HepG2 (cell line): ENCODE data around the gene SMG5. TPM values are rescaled to one million over a fixed set of nuclear protein-coding genes. Genes with fewer than 3 reads are reported as not detected.
A peak's percentile ranks its signal among the peaks of the same experiment; 100 is the strongest.

ENCODE experiments used
- BORCS8-MEF2B ChIP-seq: sonication (generic); formaldehyde crosslinking; IDR thresholded peaks from 2 replicates; pipeline ENCODE4 v1.8.0; 2022; ENCODE audit warnings: mild to moderate bottlenecking, missing genetic modification reagents
- HNRNPLL ChIP-seq: fragments of 200-400 bp; formaldehyde crosslinking; IDR thresholded peaks from 2 replicates; pipeline ENCODE4 v1.6.1; 2017; ENCODE audit warnings: mild to moderate bottlenecking, low read depth, low read length; ENCODE audit not compliant: poor library complexity, severe bottlenecking
- HNRNPUL1 ChIP-seq: fragments of 200-400 bp; formaldehyde crosslinking; IDR thresholded peaks from 2 replicates; pipeline ENCODE4 v1.6.1; 2017; ENCODE audit warnings: low read depth, mild to moderate bottlenecking, low read length, moderate library complexity
- NCOR1 ChIP-seq: fragments of 200-600 bp; sonication (generic); IDR thresholded peaks from 2 replicates; pipeline ENCODE4 v1.7.0; 2017; ENCODE audit warnings: antibody characterized with exemption, low read length, borderline replicate concordance
- POLR2A ChIP-seq, 2 experiments: IDR thresholded peaks; 2 replicates each; pipeline ENCODE4 v1.6.1; 2011; ENCODE audit warnings: low read depth in 2 of 2, low read length in 2 of 2, mild to moderate bottlenecking in 1 of 2, moderate library complexity in 1 of 2; ENCODE audit not compliant: insufficient read depth in 1 of 2
- SMARCE1 ChIP-seq: fragments of 450-650 bp; IDR thresholded peaks from 2 replicates; pipeline ENCODE4 v1.6.1; 2017; ENCODE audit warnings: borderline replicate concordance
- SPEN ChIP-seq: sonication (generic); formaldehyde crosslinking; IDR thresholded peaks from 2 replicates; pipeline ENCODE4 v1.5.1; 2020; ENCODE audit warnings: low read depth, mild to moderate bottlenecking, missing genetic modification reagents
- TSC22D2 ChIP-seq: sonication (generic); formaldehyde crosslinking; IDR thresholded peaks from 2 replicates; pipeline ENCODE4 v1.5.1; 2020; ENCODE audit warnings: missing genetic modification reagents, mild to moderate bottlenecking, borderline replicate concordance
- WIZ ChIP-seq: sonication (generic); formaldehyde crosslinking; IDR thresholded peaks from 2 replicates; pipeline ENCODE4 v1.5.1; 2020; ENCODE audit warnings: mild to moderate bottlenecking, missing genetic modification reagents
- ZNF101 ChIP-seq: sonication (generic); formaldehyde crosslinking; IDR thresholded peaks from 2 replicates; pipeline ENCODE4 v1.4.0; 2020; ENCODE audit warnings: mild to moderate bottlenecking, low read depth, missing genetic modification reagents, borderline replicate concordance
- ZNF138 ChIP-seq: sonication (generic); formaldehyde crosslinking; IDR thresholded peaks from 2 replicates; pipeline ENCODE4 v1.5.0; 2020; ENCODE audit warnings: mild to moderate bottlenecking, low read depth, missing genetic modification reagents
- ZNF776 ChIP-seq: sonication (generic); formaldehyde crosslinking; IDR thresholded peaks from 2 replicates; pipeline ENCODE4 v1.4.0; 2020; ENCODE audit warnings: mild to moderate bottlenecking, missing genetic modification reagents
- polyA plus RNA-seq, 8 experiments: library from polyadenylated mRNA; depleted of rRNA in 3 of 8; stranded (reverse) in 7 of 8; unstranded in 1 of 8; fragments of >200 nt; fragmentation: Illumina TruSeq in 4 of 8; extraction: Trizol in 4 of 8; gene quantifications; 2 replicates each; pipeline versions ENCODE4 v1.2.1 to v1.2.3, GENCODE V29; 2011 to 2016; ENCODE audit warnings: low read depth in 4 of 8, missing spikeins in 1 of 8, mixed read lengths in 1 of 8; ENCODE audit not compliant: insufficient read depth in 1 of 8
- total RNA-seq, 5 experiments: library from RNA; depleted of rRNA; stranded (reverse); fragments of >200 nt; fragmentation: Illumina TruSeq; extraction: Trizol; gene quantifications; 2 replicates each; pipeline ENCODE4 v1.2.3, GENCODE V29; 2016; ENCODE audit warnings: low read depth in 1 of 5
- TF ChIP-seq, protein P1 (sequence below): sonication (generic); formaldehyde crosslinking; IDR thresholded peaks from 2 replicates; pipeline ENCODE4 v1.5.1; 2020; ENCODE audit warnings: mild to moderate bottlenecking, missing genetic modification reagents, borderline replicate concordance
- TF ChIP-seq, protein P2 (sequence below): sonication (generic); formaldehyde crosslinking; IDR thresholded peaks from 2 replicates; pipeline ENCODE4 v1.4.0; 2020; ENCODE audit warnings: missing genetic modification reagents, borderline replicate concordance
- TF ChIP-seq, protein P3 (sequence below): sonication (generic); formaldehyde crosslinking; IDR thresholded peaks from 2 replicates; pipeline ENCODE4 v1.9.0; 2021; ENCODE audit warnings: mild to moderate bottlenecking, missing genetic modification reagents

SMG5 gene
- total and polyA plus RNA-seq, 2 of the 13 experiments (the other 11 are each of a cell fraction or from before 2014, with no cell fraction given) = 50.5 to 84.0 TPM

DNA sequence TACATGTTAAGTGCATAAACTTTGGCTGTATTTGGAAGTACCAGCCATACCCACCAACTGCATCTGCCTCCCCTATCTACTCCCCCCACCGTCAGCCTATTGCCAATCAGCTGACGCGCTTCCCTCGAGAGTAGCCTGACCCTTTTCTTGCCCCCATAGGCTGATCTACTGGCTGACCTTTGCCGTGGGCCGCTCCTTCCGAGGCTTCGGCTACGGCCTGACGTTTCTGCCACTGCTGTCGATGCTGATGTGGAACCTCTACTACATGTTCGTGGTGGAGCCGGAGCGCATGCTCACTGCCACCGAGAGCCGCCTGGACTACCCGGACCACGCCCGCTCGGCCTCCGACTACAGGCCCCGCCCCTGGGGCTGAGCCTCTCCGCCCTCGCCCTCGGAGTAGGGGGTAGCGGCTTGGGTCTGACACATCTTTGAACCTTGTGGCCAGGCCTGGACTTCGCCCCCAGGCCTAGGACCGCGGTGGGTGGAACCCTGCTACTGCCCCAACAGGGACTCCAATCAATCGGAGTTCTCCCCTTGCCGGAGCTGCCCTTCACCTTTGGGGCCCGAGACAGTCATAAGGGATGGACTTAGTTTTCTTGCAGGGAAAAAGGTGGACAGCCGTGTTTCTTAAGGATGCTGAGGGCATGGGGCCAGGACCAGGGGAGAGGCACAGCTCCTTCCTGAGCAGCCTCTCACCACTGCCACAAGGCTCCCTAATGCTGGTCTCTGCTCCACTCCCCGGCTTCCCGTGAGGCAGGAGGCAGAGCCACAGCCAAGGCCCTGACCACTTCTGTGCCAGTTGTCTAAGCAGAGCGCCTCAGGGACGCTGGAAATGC lies 8.8 kb upstream of the SMG5 start (continued):
- TF ChIP-seq, protein P1, sequence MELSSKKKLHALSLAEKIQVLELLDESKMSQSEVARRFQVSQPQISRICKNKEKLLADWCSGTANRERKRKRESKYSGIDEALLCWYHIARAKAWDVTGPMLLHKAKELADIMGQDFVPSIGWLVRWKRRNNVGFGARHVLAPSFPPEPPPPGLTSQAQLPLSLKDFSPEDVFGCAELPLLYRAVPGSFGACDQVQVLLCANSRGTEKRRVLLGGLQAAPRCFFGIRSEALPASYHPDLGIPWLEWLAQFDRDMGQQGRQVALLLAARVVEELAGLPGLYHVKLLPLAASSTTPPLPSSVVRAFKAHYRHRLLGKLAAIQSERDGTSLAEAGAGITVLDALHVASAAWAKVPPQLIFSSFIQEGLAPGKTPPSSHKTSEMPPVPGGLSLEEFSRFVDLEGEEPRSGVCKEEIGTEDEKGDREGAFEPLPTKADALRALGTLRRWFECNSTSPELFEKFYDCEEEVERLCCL (CRISPR knock-in tag) = no peak
- TF ChIP-seq SMARCE1 = no peak
- TF ChIP-seq, protein P2, sequence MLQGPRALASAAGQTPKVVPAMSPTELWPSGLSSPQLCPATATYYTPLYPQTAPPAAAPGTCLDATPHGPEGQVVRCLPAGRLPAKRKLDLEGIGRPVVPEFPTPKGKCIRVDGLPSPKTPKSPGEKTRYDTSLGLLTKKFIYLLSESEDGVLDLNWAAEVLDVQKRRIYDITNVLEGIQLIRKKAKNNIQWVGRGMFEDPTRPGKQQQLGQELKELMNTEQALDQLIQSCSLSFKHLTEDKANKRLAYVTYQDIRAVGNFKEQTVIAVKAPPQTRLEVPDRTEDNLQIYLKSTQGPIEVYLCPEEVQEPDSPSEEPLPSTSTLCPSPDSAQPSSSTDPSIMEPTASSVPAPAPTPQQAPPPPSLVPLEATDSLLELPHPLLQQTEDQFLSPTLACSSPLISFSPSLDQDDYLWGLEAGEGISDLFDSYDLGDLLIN (CRISPR knock-in tag) = no peak
- TF ChIP-seq WIZ (CRISPR knock-in tag) = no peak
- no peak for TF ChIP-seq ZNF776 (CRISPR knock-in tag)
- no peak; the same call in 1 of the 2 replicates for TF ChIP-seq ZNF101 (CRISPR knock-in tag)
- no peak for TF ChIP-seq TSC22D2 (CRISPR knock-in tag)
- no peak for TF ChIP-seq ZNF138 (CRISPR knock-in tag)
- peak; percentile 85 to 89 for TF ChIP-seq POLR2A (IDR thresholded peaks at IDR 0.05; ENCODE audit: insufficient read depth in 1 of 2, low read depth in 2 of 2, low read length in 2 of 2)
- TF ChIP-seq, protein P3, sequence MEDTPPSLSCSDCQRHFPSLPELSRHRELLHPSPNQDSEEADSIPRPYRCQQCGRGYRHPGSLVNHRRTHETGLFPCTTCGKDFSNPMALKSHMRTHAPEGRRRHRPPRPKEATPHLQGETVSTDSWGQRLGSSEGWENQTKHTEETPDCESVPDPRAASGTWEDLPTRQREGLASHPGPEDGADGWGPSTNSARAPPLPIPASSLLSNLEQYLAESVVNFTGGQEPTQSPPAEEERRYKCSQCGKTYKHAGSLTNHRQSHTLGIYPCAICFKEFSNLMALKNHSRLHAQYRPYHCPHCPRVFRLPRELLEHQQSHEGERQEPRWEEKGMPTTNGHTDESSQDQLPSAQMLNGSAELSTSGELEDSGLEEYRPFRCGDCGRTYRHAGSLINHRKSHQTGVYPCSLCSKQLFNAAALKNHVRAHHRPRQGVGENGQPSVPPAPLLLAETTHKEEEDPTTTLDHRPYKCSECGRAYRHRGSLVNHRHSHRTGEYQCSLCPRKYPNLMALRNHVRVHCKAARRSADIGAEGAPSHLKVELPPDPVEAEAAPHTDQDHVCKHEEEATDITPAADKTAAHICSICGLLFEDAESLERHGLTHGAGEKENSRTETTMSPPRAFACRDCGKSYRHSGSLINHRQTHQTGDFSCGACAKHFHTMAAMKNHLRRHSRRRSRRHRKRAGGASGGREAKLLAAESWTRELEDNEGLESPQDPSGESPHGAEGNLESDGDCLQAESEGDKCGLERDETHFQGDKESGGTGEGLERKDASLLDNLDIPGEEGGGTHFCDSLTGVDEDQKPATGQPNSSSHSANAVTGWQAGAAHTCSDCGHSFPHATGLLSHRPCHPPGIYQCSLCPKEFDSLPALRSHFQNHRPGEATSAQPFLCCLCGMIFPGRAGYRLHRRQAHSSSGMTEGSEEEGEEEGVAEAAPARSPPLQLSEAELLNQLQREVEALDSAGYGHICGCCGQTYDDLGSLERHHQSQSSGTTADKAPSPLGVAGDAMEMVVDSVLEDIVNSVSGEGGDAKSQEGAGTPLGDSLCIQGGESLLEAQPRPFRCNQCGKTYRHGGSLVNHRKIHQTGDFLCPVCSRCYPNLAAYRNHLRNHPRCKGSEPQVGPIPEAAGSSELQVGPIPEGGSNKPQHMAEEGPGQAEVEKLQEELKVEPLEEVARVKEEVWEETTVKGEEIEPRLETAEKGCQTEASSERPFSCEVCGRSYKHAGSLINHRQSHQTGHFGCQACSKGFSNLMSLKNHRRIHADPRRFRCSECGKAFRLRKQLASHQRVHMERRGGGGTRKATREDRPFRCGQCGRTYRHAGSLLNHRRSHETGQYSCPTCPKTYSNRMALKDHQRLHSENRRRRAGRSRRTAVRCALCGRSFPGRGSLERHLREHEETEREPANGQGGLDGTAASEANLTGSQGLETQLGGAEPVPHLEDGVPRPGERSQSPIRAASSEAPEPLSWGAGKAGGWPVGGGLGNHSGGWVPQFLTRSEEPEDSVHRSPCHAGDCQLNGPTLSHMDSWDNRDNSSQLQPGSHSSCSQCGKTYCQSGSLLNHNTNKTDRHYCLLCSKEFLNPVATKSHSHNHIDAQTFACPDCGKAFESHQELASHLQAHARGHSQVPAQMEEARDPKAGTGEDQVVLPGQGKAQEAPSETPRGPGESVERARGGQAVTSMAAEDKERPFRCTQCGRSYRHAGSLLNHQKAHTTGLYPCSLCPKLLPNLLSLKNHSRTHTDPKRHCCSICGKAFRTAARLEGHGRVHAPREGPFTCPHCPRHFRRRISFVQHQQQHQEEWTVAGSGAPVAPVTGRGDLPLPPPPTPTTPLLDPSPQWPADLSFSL (CRISPR knock-in tag) = no peak
- TF ChIP-seq SPEN = peak; percentile 88; the same call in 1 of the 2 replicates
- TF ChIP-seq BORCS8-MEF2B (CRISPR knock-in tag) = no peak; the same call in 1 of the 2 replicates
- TF ChIP-seq HNRNPUL1 = no peak
- TF ChIP-seq NCOR1 = peak; percentile 84
- peak; percentile 56 for TF ChIP-seq HNRNPLL
